ENCODE measurements around the gene CREG1.
"Not testable (repeated sequence)": the region's sequence is repeated elsewhere in the genome, so short reads cannot be mapped to it uniquely, and the experiment has no call there.

CREG1 gene

DNA sequence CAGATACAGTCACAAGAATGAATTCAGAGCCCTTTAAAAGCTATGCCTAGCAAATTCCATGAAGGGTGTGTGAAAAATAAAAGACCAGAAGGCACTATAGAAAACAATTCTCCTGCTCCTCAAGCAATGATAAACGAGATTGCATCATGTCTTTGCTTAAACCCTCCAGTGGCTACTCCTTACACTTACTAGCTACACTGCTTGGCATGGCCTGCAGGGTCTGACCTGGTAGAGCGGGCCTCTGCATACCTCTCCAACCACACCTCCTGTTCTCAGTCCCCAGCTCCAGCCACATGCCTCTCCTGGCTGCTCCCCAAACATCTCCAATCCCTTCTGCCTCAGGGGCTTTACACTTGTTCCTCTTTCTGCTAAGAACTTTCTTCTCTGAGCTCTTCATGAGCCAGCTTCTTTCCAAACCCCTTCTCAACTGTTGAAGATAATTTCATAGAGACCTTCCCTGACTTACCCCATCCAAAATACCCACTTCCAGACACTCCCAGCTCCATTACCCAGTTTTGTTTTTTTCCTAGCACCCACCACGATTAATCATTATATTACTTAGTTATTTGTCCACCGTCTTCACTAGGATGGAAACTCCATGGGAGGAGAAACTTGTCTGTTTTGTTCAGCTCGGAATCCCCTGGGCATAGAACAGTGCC lies 11.2 kb upstream of the CREG1 start:
- DNase-seq (ENCODE audit: extremely low read depth in 1 of 2, low read depth in 1 of 2): no peak

DNA sequence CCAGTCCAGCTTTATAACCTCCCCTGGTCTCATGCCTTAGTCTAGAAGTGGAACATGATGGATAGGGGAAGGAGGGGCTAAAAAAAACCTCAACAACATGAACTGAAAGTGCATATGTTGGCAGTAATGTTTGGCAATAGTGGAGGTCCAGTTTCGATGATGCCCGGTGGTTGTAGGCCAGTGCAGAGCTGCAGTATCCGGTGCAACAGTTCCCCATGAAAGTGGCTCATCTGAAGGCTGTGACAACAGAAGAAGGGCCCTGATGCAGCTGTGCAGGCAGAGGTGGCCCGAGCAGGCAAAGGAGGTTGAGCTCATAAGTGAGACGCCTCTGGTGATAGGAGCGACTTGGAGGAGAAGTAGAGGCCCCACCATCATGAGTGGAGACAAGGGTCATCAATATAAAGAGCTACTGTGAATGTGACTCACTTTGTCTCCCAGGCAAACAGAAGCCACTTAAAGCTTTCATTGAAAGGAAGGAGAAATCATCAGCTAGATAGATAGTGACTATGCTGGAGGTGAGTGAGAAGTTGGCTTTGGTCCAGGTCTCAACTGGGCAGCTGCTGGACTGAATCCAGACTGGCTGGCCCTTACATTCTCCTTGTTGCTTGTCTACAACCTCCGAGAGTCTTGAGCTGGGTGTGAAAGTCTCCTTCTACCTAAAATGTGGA lies 10.2 kb upstream of the CREG1 start:
- DNase-seq (ENCODE audit: extremely low read depth in 1 of 2, low read depth in 1 of 2): no peak

DNA sequence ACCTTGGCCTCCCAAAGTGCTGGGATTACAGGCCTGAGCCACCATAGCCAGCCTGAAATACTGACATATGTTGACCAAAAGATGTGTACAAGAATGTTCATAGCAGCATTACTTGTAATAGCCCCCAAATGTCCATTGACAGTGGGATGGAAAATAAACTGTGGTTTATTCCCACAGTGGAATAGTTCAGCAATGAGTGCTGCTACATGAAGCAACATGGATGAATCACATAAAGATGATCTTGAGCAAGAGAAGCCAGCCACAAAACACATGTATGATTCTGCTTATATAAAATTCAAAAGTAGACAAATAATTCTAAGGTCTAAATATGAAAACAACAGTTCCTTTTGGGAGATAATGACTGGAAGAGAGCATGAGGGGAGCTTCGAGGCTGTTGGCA lies 9.1 kb upstream of the CREG1 start:
- DNase-seq (ENCODE audit: extremely low read depth in 1 of 2, low read depth in 1 of 2): no peak

DNA sequence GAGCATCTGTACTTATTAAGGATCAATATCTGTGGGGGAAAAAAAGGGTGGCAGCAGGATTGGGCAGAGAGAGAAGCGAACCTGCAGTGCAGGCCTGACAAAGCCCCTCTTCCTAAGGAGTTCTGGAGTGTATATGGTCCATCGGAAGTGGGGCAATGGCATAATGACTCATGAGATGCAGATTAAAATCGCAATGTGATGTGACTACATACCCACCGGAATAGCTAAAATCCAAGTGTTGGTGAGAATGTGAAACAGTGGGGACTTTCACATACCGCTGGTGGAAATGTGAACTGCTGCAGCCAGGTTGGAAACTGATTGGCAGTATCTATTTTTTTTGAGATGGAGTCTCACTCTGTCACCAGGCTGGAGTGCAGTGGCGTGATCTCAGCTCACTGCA lies 8.2 kb upstream of the CREG1 start:
- DNase-seq (ENCODE audit: extremely low read depth in 1 of 2, low read depth in 1 of 2): no peak

DNA sequence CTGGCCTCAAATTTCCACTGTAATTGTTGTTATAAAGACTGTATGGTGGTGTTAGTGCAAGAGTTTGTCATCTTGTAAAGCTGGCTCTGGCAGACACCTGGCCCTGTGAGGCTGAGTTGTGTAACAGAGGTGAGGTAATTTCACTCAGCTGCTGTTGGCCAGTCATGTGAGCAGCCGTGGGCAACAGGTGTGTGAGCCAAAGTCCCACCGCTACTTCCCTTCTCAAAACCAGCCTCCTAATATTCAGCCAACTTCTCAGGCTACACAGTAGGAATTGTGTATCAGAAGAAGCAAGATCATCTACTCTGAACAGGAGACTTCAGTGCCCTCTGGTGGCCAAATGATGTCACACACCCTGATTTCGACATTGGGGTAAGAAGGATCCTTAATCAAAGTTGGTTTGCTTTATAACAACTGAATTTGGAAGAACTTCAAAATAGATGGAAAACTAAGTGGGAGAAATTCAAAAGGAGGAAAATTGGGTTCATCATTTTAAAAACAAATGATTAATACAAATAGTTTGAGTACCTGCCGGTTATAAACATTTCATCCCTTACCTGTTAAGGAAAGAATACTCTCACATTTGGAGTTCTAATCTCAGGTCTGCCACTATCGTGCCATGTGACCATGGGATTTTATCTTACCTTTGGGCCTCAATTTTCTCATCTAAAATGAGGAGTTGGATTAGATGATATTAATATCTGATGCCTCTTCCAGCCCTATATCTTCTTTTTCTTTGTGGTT lies 2.6 kb upstream of the CREG1 start:
- peak; percentile 43 to 60 for DNase-seq (ENCODE audit: extremely low read depth in 1 of 2, low read depth in 1 of 2)

DNA sequence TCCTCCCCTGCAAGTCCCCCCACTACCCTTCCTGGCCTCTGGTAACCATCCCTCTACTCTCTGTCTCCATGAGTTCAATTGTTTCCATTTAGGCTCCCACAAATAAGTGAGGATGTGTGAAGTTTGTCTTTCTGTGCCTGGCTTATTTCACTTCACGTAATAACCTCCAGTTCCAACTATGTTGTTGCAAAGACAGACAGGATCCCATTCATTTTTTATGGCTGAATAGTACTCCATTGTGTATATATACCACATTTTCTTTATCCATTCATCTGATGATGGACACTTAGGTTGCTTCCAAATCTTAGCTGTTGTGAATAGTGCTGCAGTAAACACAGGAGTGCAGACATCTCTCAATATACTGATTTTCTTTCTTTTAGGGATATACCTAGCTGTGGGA lies 1.5 kb upstream of the CREG1 start:
- DNase-seq (ENCODE audit: extremely low read depth in 1 of 2, low read depth in 1 of 2): not testable (repeated sequence)

DNA sequence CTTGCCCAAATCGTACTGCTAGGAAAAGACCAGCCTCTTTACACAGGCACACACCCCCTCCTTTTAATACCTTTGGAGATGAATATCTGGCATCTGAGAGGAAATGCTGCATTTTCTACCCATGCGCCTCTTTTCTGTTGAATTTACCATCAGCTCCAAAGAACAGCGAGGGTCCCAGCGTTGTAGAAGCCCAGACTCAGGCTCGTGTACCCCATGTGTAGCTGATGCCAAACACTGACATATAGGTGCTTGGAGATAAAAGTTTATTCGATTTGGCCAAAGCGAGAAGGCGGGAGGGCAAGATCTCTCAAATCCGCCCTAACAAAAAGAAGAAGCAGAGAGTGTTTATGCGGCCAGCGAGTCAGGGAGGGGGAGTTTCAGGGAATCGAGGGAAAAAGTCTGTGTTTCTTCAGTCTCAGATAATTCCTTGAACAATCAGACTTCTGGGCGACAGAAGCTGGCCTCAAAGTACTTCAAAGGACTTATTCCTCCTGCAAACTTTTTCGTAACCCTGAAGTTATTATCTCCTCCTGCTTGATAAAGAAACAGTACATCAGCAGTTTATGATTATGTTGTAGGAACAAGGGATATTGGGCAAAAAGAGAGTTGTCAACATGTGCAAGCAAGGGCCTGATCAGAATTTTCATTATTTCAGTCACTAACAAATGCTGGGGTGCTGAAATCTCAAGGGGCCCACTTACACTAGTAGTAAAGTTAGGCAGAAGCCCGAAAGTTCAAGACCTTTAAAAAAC lies 642 bp upstream of the CREG1 start:
- DNase-seq (ENCODE audit: extremely low read depth in 1 of 2, low read depth in 1 of 2): no peak

DNA sequence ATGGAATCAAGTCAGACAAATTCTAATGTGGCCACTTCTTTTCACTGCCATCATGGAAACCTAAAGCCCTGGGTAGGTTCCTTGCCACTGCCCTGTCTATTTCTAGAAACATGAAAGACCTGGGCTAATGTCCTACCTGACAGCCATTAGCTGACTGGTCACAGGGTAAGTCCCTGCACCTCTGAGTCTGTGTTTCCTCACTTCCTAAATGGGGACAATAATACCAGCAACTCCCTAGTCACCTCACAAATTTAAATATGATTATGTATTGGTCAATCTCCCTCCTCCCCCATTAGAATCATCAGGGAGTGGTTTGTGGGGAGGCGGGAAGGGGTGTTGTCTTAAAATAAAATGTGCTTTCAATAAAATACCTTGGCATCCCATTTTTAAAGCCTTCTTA lies 2.2 kb downstream of the CREG1 start:
- no peak for DNase-seq (ENCODE audit: extremely low read depth in 1 of 2, low read depth in 1 of 2)

DNA sequence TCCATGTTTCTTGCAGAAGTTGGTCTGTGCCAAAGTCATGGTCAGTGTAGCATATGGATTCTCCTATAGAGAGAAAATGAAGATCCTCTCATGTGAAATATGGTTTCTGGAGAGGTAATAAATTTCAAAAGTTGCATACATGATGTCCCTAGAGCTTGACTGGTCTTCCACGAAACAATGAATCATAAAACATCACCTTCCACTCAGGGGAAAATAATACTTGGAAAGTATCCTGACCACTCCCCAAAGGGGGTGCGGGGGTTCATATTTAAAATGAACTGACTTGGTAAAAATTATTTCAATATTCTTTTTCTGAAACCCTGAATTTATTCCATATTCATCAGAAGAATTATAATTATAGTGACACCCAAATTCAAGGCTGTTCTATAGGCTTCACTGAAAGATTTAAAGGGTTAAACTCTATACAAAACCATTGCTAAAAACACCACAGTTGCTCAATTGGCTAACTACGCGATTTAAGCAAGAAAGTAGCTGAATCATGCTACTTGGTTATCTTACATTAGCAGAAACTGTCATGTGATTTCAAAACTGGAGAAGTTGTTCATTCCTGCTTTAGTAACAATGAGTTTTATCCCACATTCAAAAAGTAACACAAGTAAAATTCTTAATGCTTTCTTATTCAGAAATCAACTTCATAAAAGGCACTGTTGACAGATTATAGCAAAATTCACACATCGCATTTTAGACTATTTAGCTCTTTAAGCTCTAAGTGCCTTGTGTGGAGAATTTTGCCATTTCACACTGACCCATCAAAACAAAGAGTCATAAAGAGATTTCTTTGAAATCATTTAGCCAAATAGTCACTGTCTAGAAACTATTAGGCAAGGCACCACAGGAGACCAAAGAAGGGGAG lies 5.3 kb downstream of the CREG1 start:
- DNase-seq (ENCODE audit: extremely low read depth in 1 of 2, low read depth in 1 of 2): no peak

DNA sequence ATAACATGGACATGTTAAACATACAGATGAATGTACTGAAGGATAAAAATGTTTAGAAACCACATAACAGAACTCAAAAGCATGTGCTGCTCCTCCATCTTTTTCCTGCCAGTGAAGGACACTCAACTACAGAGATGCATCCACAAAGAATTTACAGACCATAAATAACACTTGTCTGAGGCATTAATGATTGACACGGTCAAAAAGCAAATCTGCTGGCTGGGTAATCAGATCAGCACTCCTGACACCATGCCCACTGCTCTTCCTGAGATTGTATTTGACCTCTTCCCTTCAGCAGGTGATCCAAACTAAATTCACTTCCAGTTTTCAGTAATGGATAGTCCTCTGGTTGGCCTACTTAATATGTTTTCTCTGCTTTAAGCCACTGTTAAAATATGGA lies 6.6 kb downstream of the CREG1 start:
- no peak for DNase-seq (ENCODE audit: extremely low read depth in 1 of 2, low read depth in 1 of 2)

DNA sequence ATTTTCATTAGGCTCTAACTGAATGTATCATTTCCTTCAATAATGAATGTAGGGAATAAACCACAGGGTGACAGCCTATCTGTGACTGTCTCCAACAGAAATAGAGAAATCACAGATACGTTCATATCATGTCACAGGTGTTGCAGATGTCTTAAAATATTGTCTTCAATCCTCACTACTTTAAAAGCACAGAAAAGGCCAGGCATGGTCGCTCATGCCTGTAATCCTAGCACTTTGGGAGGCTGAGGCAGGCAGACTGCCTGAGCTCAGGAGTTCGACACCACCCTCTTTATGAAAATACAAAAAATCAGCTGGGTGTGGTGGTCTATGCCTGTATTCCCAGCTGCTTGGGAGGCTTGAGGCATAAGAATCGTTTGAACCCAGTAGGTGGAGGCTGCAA lies 8.2 kb downstream of the CREG1 start:
- DNase-seq (ENCODE audit: extremely low read depth in 1 of 2, low read depth in 1 of 2): no peak

DNA sequence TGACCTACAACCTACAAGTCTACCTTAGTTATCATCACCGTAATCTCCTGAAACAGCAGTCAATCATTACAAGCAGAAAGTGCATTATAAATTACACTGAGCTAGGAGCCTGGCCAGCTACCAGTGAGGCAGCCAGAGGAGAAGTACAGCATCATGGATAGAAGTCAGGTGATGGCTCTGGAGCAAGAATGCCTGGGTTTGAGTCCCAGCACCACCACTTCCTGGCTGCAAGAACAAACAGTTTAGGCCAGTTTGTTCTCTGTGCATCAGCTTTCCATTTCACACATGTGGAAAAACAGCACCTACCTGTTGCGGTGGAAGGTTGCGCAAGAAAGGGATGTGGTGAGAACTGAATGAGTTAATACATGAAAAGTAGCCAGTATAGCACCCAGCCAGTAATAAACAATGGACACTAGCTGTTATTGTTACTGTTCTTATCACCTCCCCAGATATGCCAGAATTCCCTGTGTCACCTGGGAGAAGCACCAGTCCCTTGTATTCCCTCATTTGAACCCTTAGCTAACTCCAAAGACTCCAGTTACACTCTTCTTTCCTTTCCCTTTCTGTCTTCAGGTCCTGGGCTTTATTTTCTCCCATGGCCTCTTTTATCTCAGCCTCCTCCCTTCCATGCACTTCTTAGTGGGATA lies 9.0 kb downstream of the CREG1 start:
- no peak for DNase-seq (ENCODE audit: extremely low read depth in 1 of 2, low read depth in 1 of 2)

DNA sequence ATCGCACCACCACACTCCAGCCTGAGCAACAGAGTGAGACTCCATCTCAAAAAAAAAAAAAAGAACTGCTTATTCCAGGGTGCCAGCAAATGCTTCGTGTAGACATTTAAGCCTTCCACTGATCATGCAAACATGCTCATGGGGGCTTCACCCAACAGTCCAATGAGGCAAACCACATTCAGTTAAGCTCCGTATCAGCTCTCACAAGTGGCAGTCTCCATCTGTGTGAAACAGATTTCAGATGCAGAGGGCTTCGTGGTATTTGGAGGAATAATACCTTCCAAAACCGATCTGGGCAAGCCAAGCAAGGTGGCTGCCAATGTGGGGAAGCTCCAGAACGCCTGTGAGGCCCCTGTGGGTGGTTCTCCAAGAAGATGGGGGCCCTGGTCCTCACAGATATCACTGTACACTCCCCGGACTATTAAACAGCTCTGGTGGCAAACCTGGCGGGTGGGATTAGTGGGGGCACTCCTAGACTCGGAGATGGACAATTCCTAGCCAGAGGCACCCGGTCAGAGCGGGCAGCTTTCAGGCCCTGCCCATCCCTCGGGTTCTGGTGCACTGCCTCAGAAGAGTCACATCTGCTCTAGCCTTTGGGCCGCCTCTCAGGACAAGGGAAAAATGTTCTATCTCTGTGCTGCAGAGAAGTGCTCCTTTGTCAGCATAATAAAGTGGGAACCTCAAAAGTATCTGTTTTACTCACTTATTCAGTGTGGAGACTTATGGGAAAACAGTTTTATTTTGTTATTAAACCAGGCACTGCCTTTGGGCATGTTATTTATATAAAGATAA lies 10.2 kb downstream of the CREG1 start:
- DNase-seq (ENCODE audit: extremely low read depth in 1 of 2, low read depth in 1 of 2): no peak

DNA sequence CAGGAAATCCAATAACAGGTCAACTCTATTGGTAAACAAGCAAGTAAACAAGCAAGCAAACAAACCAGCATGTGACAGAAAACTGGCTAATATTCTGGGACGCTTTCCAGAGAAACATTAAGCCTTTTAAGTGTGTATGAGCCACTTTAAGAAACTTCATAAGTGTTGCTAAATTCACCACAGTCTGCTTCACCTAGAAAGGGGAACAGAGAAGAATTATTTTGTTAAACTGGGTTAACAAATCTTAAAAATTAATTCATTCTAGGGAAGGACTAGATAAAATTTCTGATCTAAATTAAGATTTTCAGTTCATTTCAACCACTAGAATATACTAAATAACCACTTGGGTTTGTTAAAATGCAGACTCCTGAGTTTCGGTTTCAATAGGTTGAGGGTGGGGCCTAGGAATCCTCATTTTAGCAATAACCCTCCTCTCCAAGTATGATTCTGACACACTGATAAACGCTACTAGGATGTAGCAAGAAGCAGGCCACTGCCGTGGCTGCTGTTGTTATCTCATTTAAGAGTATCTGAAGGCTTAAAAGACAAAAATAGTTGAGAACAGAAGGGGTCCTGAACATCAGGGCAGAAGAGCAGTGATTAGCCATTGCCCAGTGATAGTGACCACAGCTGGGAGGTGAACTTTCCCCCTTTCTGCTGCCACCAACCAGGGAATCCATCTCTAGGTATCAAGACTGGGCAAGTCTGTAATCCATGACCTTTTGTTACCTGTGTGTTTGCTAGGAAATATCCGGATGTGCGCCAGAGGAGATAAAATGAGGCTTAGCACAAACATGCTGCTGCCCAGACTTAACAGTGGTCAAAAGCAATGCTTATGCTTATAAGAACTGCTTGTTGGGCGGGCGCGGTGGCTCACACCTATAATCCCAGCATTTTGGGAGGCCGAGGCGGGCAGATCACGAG lies 11.2 kb downstream of the CREG1 start:
- DNase-seq (ENCODE audit: extremely low read depth in 1 of 2, low read depth in 1 of 2): no peak

DNA sequence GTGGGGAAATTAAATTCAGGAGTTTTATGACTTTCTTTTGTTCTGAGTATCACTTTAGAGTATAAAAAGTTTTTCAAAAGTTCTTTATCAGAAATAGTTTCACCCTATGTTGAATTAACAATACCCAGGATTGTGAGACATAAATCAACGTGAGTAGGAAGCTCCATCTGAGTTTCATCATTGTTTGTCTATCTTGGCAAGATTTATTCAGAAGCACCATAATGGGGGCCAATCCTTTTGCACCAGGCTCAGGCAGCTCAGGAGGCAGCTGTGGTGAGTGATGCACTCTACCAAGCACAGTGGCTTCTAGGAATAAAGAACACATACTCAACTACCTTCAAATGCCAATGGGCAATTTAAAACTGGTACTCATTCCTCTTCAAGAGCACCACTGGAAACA lies 12.0 kb downstream of the CREG1 start:
- no peak for DNase-seq (ENCODE audit: extremely low read depth in 1 of 2, low read depth in 1 of 2)

DNA sequence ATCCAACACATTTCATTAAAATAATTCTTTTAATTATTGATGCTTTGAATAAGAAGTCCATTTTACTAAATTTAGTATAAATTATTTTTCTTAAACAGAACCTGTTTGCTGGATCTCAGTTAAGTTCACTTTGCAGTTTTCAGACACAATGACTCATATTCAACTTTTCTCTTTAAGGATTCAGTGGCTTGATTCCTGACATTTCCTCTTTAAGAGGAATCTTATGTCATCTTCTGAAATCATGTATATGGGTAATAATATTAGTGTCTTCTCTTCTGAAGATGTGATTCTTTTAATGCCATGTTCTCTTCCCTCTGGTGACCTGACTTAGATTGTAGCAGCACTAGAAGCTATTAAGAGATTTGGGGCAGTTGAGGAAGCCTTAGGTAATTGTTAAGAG lies 12.6 kb downstream of the CREG1 start:
- no peak for DNase-seq (ENCODE audit: extremely low read depth in 1 of 2, low read depth in 1 of 2)

DNA sequence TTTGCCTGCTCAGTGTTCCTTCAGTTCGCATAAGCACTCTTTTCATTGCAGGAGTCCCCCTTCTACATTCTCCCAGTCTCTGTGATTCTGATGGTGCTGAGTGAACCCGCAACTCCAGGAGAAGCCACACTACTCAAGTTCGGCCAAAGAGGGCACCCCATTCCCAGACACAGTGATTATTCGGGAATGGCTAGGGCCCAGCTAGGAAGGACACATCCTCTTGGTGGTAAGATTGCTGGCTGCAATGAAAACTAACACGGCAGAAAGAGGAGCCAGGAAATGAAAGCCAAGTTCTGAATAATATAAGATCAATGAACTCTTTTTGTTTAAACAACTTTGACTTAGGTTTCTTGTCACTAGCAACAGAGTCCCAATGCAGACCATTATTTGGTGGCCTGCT lies 14.9 kb downstream of the CREG1 start:
- no peak for DNase-seq (ENCODE audit: extremely low read depth in 1 of 2, low read depth in 1 of 2)

DNA sequence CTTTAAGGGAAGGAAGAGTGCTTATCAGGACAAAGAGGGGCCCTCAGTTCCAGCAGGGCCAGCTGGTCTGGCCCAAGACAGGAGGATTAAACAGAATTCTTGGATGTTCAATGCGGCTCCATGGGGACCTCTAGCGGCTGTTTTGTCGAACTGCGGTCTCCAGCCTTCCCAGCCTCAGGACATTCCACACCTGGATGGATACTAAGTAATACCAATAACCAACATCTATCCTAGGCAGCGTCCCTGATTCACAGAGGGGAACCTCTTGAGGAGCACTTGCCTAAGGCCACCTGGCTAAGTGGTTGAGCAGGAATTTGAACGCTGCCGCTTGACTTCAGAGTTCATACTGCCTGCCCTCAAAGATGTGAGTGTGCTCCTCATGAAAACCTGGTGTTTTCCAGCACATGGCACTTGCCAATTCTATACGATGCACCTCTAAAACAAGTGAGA lies 19.7 kb downstream of the CREG1 start:
- peak; percentile 30 to 40 for DNase-seq (ENCODE audit: extremely low read depth in 1 of 2, low read depth in 1 of 2)
